B cell (primary cell): ENCODE data around the gene GPR183. TPM values are rescaled to one million over a fixed set of nuclear protein-coding genes. Genes with fewer than 3 reads are reported as not detected.
A peak's percentile ranks its signal among the peaks of the same experiment; 100 is the strongest.

Experiments used
- ATAC-seq: fragments of 200-7000 bp; cut with Tn5 transposase; one replicate; pipeline ENCODE4 v1.10.0; 2021; ENCODE audit warnings: low read depth, mild to moderate bottlenecking, moderate number of reproducible peaks, moderate library complexity
- CTCF ChIA-PET: fragments of 350-600 bp; sonication (Branson Sonifier 250); formaldehyde crosslinking; loops from one replicate; lab custom pipeline; 2021; ENCODE audit warnings: antibody characterized with exemption, inconsistent platforms; lab: Charles Lee
- POLR2A ChIA-PET: fragments of 350-600 bp; sonication (Branson Sonifier 250); formaldehyde crosslinking; loops from one replicate; lab custom pipeline; 2021; ENCODE audit warnings: antibody characterized with exemption; lab: Charles Lee
- DNase-seq: peaks from one replicate; pipeline ENCODE4 v3.0.0; 2013
- H2AFZ ChIP-seq: 2 replicates; pipeline ENCODE4 v1.6.1; 2012; ENCODE audit warnings: mild to moderate bottlenecking, low read depth, low read length; ENCODE audit not compliant: insufficient read depth, poor library complexity, severe bottlenecking
- H3K27ac ChIP-seq, 2 donors: 1 replicate in 1 of 2; 2 replicates in 1 of 2; pipeline ENCODE4 v1.5.1; 2012 to 2013; ENCODE audit warnings: low read length in 2 of 2, mild to moderate bottlenecking in 2 of 2, moderate library complexity in 1 of 2
- H3K27me3 ChIP-seq, 4 experiments: fragments of 200-600 bp in 1 of 4; sonication (generic) in 1 of 4; replicated peaks in 1 of 4; 1 replicate in 2 of 4; 2 replicates in 2 of 4; pipeline versions ENCODE4 v1.6.1 to v1.7.0; 2013 to 2016; ENCODE audit warnings: low read length in 3 of 4, mild to moderate bottlenecking in 2 of 4, mixed read lengths in 1 of 4, moderate library complexity in 1 of 4; ENCODE audit not compliant: insufficient read depth in 4 of 4, control insufficient read depth in 3 of 4; ENCODE audit errors: control extremely low read depth in 1 of 4
- H3K36me3 ChIP-seq, 2 experiments: replicated peaks in 1 of 2; 1 replicate in 1 of 2; 2 replicates in 1 of 2; pipeline versions ENCODE4 v1.6.1 to v1.7.1; 2013; ENCODE audit warnings: low read length in 1 of 2; ENCODE audit not compliant: insufficient read depth in 2 of 2, control insufficient read depth in 1 of 2; ENCODE audit errors: control extremely low read depth in 1 of 2, extremely low read depth in 1 of 2
- H3K4me1 ChIP-seq, 2 donors: fragments of 200-600 bp in 1 of 2; sonication (generic) in 1 of 2; 1 replicate in 1 of 2; 2 replicates in 1 of 2; pipeline versions ENCODE4 v1.5.1 to v1.6.1; 2013 to 2017; ENCODE audit warnings: low read length in 2 of 2; ENCODE audit not compliant: control insufficient read depth in 2 of 2, insufficient read depth in 2 of 2
- H3K4me2 ChIP-seq: replicated peaks from 2 replicates; pipeline ENCODE3; 2012; ENCODE audit warnings: mild to moderate bottlenecking, low read depth, low read length; ENCODE audit not compliant: poor library complexity, severe bottlenecking
- H3K4me3 ChIP-seq, 5 experiments: fragments of 200-600 bp in 1 of 5; sonication (generic) in 1 of 5; 1 replicate in 3 of 5; 2 replicates in 2 of 5; pipeline versions ENCODE4 v1.5.1 to v1.7.0; 2011 to 2016; ENCODE audit warnings: low read length in 4 of 5, mild to moderate bottlenecking in 4 of 5, low read depth in 2 of 5, control low read depth in 1 of 5, moderate library complexity in 1 of 5; ENCODE audit not compliant: insufficient read depth in 1 of 5; ENCODE audit errors: control extremely low read depth in 1 of 5, extremely low read depth in 1 of 5
- H3K79me2 ChIP-seq: fragments of 200-600 bp; sonication (generic); one replicate; pipeline ENCODE4 v1.6.0; 2016; ENCODE audit warnings: low read length; ENCODE audit not compliant: control insufficient read depth, insufficient read depth
- H3K9ac ChIP-seq: fragments of 200-600 bp; sonication (generic); 2 replicates; pipeline ENCODE4 v1.6.1; 2017; ENCODE audit warnings: mild to moderate bottlenecking, low read length, moderate library complexity
- H3K9me3 ChIP-seq, 3 donors: one replicate each; pipeline versions ENCODE4 v1.6.1 to v1.7.1; 2013; ENCODE audit warnings: low read length in 2 of 3; ENCODE audit not compliant: control insufficient read depth in 2 of 3, insufficient read depth in 1 of 3; ENCODE audit errors: control extremely low read depth in 1 of 3
- H4K20me1 ChIP-seq: 2 replicates; pipeline ENCODE4 v1.6.0; 2012; ENCODE audit warnings: mild to moderate bottlenecking, low read length; ENCODE audit not compliant: insufficient read depth, control insufficient read depth, poor library complexity, severe bottlenecking
- H3K27ac Mint-ChIP-seq: one replicate; pipeline ENCODE4 v1.8.0; 2021; ENCODE audit warnings: mixed read lengths
- H3K27me3 Mint-ChIP-seq: one replicate; pipeline ENCODE4 v1.8.0; 2021; ENCODE audit warnings: mixed read lengths
- H3K4me1 Mint-ChIP-seq: one replicate; pipeline ENCODE4 v1.8.0; 2021; ENCODE audit warnings: mixed read lengths
- H3K4me3 Mint-ChIP-seq: one replicate; pipeline ENCODE4 v1.8.0; 2021; ENCODE audit warnings: mixed read lengths
- H3K9me3 Mint-ChIP-seq: one replicate; pipeline ENCODE4 v1.8.0; 2022; ENCODE audit warnings: mixed read lengths; ENCODE audit not compliant: insufficient read depth
- EZH2 ChIP-seq: IDR thresholded peaks from 2 replicates; pipeline ENCODE4 v1.6.1; 2012; ENCODE audit warnings: borderline replicate concordance, low read depth, mild to moderate bottlenecking, moderate library complexity, low read length; ENCODE audit not compliant: insufficient read depth, poor library complexity, severe bottlenecking
- WGBS: methylation state at CpG from one replicate; pipeline ENCODE4 v1.1.5; 2013; ENCODE audit warnings: missing lambda C conversion rate; ENCODE audit not compliant: insufficient coverage; 5-methylcytosine and 5-hydroxymethylcytosine counted together
- intact Hi-C: fragments of 100-400 bp; cut with micrococcal nuclease; formaldehyde crosslinking; loops from one replicate; pipeline ENCODE4 v1.10.0; 2022
- polyA plus RNA-seq: library from polyadenylated mRNA; depleted of rRNA; stranded (reverse); fragments of >200 nt; gene quantifications from 2 replicates; pipeline ENCODE4 v1.2.3, GENCODE V29; 2012
- total RNA-seq, 2 donors: library from RNA; stranded (reverse); fragments of 120-200 nt in 1 of 2; gene quantifications; 1 replicate in 1 of 2; 2 replicates in 1 of 2; pipeline versions ENCODE4 v1.2.3 to v1.2.4, GENCODE V29; 2013 to 2022
- TF ChIP-seq, protein P1 (sequence below): fragments of 200-600 bp; IDR thresholded peaks from one replicate; pipeline ENCODE4 v1.8.0; 2022; ENCODE audit warnings: antibody characterized with exemption, mild to moderate bottlenecking

Gene GPR183
- total and polyA plus RNA-seq, 2 donors (not counting 1 experiment from before 2014, with no cell fraction given) = 150 to 256 TPM

DNA sequence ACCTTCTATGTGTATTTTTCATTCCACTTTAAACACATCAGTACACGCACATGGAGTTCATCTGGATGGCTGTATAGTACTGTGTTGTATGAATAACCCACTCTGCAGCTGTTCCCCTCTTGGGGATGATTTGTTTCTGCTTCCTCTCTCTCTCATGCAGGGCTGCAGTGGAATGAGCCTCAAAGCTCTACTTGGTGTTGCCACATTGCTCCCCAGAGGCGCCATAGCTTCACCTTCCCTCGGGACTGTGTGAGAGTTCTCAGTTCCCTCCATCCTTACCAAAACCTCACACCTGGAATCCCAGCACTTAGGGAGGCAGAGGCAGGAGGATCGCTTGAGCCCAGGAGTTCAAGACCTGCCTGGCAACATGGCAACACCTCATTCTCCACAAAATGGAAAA lies 28.4 kb upstream of the GPR183 start:
- H3K4me3 Mint-ChIP-seq = peak overlapping the region; percentile 6
- DNase-seq (peak; percentile 60), ATAC-seq (peak; percentile 97)
- H3K27me3 Mint-ChIP-seq = no peaks in the 10 kb centered on the region
- whole genome bisulfite sequencing = 0% methylated on average over 2 of the region's 4 CpGs
- H3K36me3 ChIP-seq = peaks cover 3 to 18% of the 10 kb centered on the region in 2 experiments
- peaks cover 16 to 27% of the 10 kb centered on the region in 2 donors for H3K4me1 ChIP-seq
- no peaks in the 10 kb centered on the region for H3K9me3 ChIP-seq
- no peak overlapping the region for H2AFZ ChIP-seq
- no peaks in the 10 kb centered on the region for H3K9me3 Mint-ChIP-seq
- TF ChIP-seq, protein P1, sequence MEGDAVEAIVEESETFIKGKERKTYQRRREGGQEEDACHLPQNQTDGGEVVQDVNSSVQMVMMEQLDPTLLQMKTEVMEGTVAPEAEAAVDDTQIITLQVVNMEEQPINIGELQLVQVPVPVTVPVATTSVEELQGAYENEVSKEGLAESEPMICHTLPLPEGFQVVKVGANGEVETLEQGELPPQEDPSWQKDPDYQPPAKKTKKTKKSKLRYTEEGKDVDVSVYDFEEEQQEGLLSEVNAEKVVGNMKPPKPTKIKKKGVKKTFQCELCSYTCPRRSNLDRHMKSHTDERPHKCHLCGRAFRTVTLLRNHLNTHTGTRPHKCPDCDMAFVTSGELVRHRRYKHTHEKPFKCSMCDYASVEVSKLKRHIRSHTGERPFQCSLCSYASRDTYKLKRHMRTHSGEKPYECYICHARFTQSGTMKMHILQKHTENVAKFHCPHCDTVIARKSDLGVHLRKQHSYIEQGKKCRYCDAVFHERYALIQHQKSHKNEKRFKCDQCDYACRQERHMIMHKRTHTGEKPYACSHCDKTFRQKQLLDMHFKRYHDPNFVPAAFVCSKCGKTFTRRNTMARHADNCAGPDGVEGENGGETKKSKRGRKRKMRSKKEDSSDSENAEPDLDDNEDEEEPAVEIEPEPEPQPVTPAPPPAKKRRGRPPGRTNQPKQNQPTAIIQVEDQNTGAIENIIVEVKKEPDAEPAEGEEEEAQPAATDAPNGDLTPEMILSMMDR = no peak
- no peak for TF ChIP-seq EZH2
- ChIA-PET CTCF (interaction anchor here (0.8 to 3.2 kb wide), 18 partner anchors 10 to 101 kb away, joined by 3 to 23 read pairs (median 4); partner anchors contain the start of gene GPR183), POLR2A (interaction anchor here (0.5 to 1.8 kb wide), 5 partner anchors 13 to 91 kb away, joined by 4 to 11 read pairs (median 4); no protein-coding TSS in a partner anchor)
- H3K79me2 ChIP-seq = peaks cover 18% of the 10 kb centered on the region
- H3K27ac ChIP-seq = peak overlapping the region in 1 of 2 donors; percentile 45
- H3K27me3 ChIP-seq = no peaks in the 10 kb centered on the region
- peaks cover 55% of the 10 kb centered on the region for H3K4me1 Mint-ChIP-seq
- H4K20me1 ChIP-seq = no peaks in the 10 kb centered on the region
- H3K9ac ChIP-seq = no peak overlapping the region
- peak overlapping the region; percentile 75 for H3K27ac Mint-ChIP-seq
- no peak overlapping the region for H3K4me3 ChIP-seq
- peak overlapping the region; percentile 16 for H3K4me2 ChIP-seq
- intact Hi-C loops = loop anchor here (1.0 to 2.0 kb wide), 4 partner anchors 13 to 40 kb away; partner anchors contain the start of gene GPR183

DNA sequence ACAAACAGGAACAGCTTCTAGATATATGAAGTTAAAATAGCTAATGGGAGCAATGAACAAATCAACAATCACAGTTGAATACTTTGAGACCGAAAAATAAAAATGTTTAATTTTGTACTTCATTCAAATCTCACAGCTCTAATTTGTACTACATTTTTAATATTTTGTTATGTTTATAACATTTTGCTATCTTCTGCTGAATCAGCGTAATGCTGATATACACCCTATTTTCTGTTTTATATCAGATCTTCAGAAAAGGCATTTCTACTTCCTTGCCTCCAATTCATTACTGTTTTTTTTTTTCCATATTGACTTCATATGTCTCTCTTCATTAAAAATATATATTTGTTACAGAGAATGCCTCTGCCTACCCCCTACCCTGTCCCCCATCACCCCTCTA lies 27.9 kb upstream of the GPR183 start:
- H3K27me3 ChIP-seq = no peaks in the 10 kb centered on the region
- intact Hi-C loops = loop anchor here (1.0 to 2.0 kb wide), 4 partner anchors 13 to 40 kb away; partner anchors contain the start of gene GPR183
- H3K4me1 ChIP-seq = peaks cover 16 to 27% of the 10 kb centered on the region in 2 donors
- H3K4me3 ChIP-seq = no peak overlapping the region
- Mint-ChIP-seq H3K9me3 (no peaks in the 10 kb centered on the region), H3K4me1 (peaks cover 55% of the 10 kb centered on the region), H3K4me3 (peak overlapping the region; percentile 6), H3K27me3 (no peaks in the 10 kb centered on the region), H3K27ac (peak overlapping the region; percentile 75)
- H4K20me1 ChIP-seq = no peaks in the 10 kb centered on the region
- TF ChIP-seq EZH2 = no peak
- TF ChIP-seq, protein P1 = no peak
- ATAC-seq = no peak
- no peak overlapping the region for H3K9ac ChIP-seq
- WGBS = no CpG with 5 or more reads among the region's 2 CpGs
- H3K27ac ChIP-seq = peak overlapping the region in 1 of 2 donors; percentile 45
- peak overlapping the region; percentile 16 for H3K4me2 ChIP-seq
- CTCF ChIA-PET = interaction anchor here (0.7 to 3.2 kb wide), 17 partner anchors 10 to 101 kb away, joined by 3 to 23 read pairs (median 5); no protein-coding TSS in a partner anchor
- DNase-seq = no peak
- H3K36me3 ChIP-seq = peaks cover 3 to 12% of the 10 kb centered on the region in 2 experiments
- no peak overlapping the region for H2AFZ ChIP-seq
- H3K79me2 ChIP-seq = peaks cover 18% of the 10 kb centered on the region
- no peaks in the 10 kb centered on the region for H3K9me3 ChIP-seq
- POLR2A ChIA-PET = interaction anchor here (0.5 to 1.8 kb wide), 5 partner anchors 14 to 91 kb away, joined by 4 to 11 read pairs (median 4); no protein-coding TSS in a partner anchor
